Measurements from ENCODE around the gene BFSP1. TPM values are rescaled to one million over a fixed set of nuclear protein-coding genes. Genes with fewer than 3 reads are reported as not detected.

BFSP1 gene
- total RNA-seq, 2 donors from 2014 or later, result 0.52 to 0.99 TPM

- DNase-seq (no peak), ATAC-seq (no peak)
- H3K9me3 ChIP-seq, result no peaks in the 10 kb centered on the region
- intact Hi-C loops (cut with DNase I), result no loop called here
- TF ChIP-seq POLR2A (IDR thresholded peaks at IDR 0.05), result no peak
- H3K27ac ChIP-seq, result no peak overlapping the region
- H3K4me3 ChIP-seq, result no peak overlapping the region
- no peaks in the 10 kb centered on the region for H3K27me3 ChIP-seq
- WGBS, 2 donors, result 84 to 85% methylated on average over 7 of the region's 7 CpGs
- no peaks in the 10 kb centered on the region for H3K36me3 ChIP-seq (replicated peaks in 1 of 2; ENCODE audit: insufficient read depth in 1 of 2, low read depth in 2 of 2)
- H3K4me1 ChIP-seq, result no peaks in the 10 kb centered on the region
These were observed 40.7 kb downstream of the BFSP1 start for GRCh38 chr20:17490501-17490900.

GRCh38 chr20:17488916-17489600 lies 42.1 kb downstream of the BFSP1 start:
- no peaks in the 10 kb centered on the region for H3K27me3 ChIP-seq
- H3K27ac ChIP-seq, result no peak overlapping the region
- no peak for TF ChIP-seq POLR2A (IDR thresholded peaks at IDR 0.05)
- TF ChIP-seq CTCF (IDR thresholded peaks at IDR 0.05), result no peak
- intact Hi-C loops (cut with DNase I), result no loop called here
- ATAC-seq (no peak), DNase-seq (no peak)
- H3K9me3 ChIP-seq, result no peaks in the 10 kb centered on the region
- no peak overlapping the region for H3K4me3 ChIP-seq
- H3K36me3 ChIP-seq (replicated peaks in 1 of 2; ENCODE audit: insufficient read depth in 1 of 2, low read depth in 2 of 2), result no peaks in the 10 kb centered on the region
- WGBS, 2 donors, result 86 to 88% methylated on average over 9 of the region's 9 CpGs
- no peaks in the 10 kb centered on the region for H3K4me1 ChIP-seq

- no peaks in the 10 kb centered on the region for H3K4me1 ChIP-seq
- DNase-seq (no peak), ATAC-seq (no peak)
- no peak overlapping the region for H3K4me3 ChIP-seq
- TF ChIP-seq POLR2A (IDR thresholded peaks at IDR 0.05) (no peak), CTCF (IDR thresholded peaks at IDR 0.05) (no peak)
- 95 to 100% methylated on average over 2 of the region's 2 CpGs for WGBS, 2 donors
- no peaks in the 10 kb centered on the region for H3K36me3 ChIP-seq (replicated peaks in 1 of 2; ENCODE audit: insufficient read depth in 1 of 2, low read depth in 2 of 2)
- intact Hi-C loops (cut with DNase I), result no loop called here
- no peaks in the 10 kb centered on the region for H3K27me3 ChIP-seq
- no peaks in the 10 kb centered on the region for H3K9me3 ChIP-seq
- H3K27ac ChIP-seq, result no peak overlapping the region
These were observed 46.2 kb downstream of the BFSP1 start for GRCh38 chr20:17485017-17485416.

GRCh38 chr20:17482536-17482935 lies 48.6 kb downstream of the BFSP1 start:
- 70 to 73% methylated on average over 5 of the region's 5 CpGs for WGBS, 2 donors
- no peak for TF ChIP-seq POLR2A (IDR thresholded peaks at IDR 0.05)
- TF ChIP-seq CTCF (IDR thresholded peaks at IDR 0.05), result no peak
- no peak for ATAC-seq

GRCh38 chr20:17481661-17482060 lies 49.5 kb downstream of the BFSP1 start:
- DNase-seq (no peak), ATAC-seq (no peak)
- H3K27ac ChIP-seq, result no peak overlapping the region
- no peaks in the 10 kb centered on the region for H3K4me1 ChIP-seq
- intact Hi-C loops (cut with DNase I), result no loop called here
- 78 to 84% methylated on average over 6 to 16 of the region's 16 CpGs for whole genome bisulfite sequencing, 2 donors
- no peaks in the 10 kb centered on the region for H3K9me3 ChIP-seq
- TF ChIP-seq POLR2A (IDR thresholded peaks at IDR 0.05) (no peak), CTCF (IDR thresholded peaks at IDR 0.05) (no peak)
- H3K4me3 ChIP-seq, result no peak overlapping the region
- H3K36me3 ChIP-seq (replicated peaks in 1 of 2; ENCODE audit: insufficient read depth in 1 of 2, low read depth in 2 of 2), result no peaks in the 10 kb centered on the region
- H3K27me3 ChIP-seq, result no peaks in the 10 kb centered on the region

More at GRCh38 chr20:17482536-17482935, 48.6 kb downstream of the BFSP1 start:
- Histone ChIP-seq H3K9me3 (no peaks in the 10 kb centered on the region), H3K36me3 (replicated peaks in 1 of 2; ENCODE audit: insufficient read depth in 1 of 2, low read depth in 2 of 2) (no peaks in the 10 kb centered on the region), H3K4me1 (no peaks in the 10 kb centered on the region), H3K4me3 (no peak overlapping the region), H3K27ac (no peak overlapping the region), H3K27me3 (no peaks in the 10 kb centered on the region)
- no peak for DNase-seq
- intact Hi-C loops (cut with DNase I), result no loop called here
